ENCODE data around the gene KLF11.

The KLF11 gene

GRCh38 chr2:9997936-9998335 lies 45.4 kb upstream of the KLF11 start:
- Histone ChIP-seq H3K4ac (ENCODE audit: low read depth, low read length) (no peak overlapping the region), H3K27ac (ENCODE audit: low read depth, low read length) (no peak overlapping the region), H2BK120ac (ENCODE audit: insufficient read depth, low read length, poor library complexity) (no peak overlapping the region), H3K9me3 (ENCODE audit: insufficient read depth, low read depth, low read length) (no peaks in the 10 kb centered on the region), H4K91ac (ENCODE audit: low read depth, low read length) (no peak overlapping the region), H4K12ac (ENCODE audit: low read depth, low read length) (no peak overlapping the region), H3K23ac (ENCODE audit: low read length) (no peak overlapping the region), H3K14ac (ENCODE audit: low read length) (no peak overlapping the region), H3K79me2 (ENCODE audit: control insufficient read depth, insufficient read depth, low read length, poor library complexity) (no peaks in the 10 kb centered on the region), H3K4me3 (ENCODE audit: low read depth, low read length) (no peak overlapping the region), H3K9ac (ENCODE audit: low read length) (no peak overlapping the region), H2BK12ac (ENCODE audit: low read length) (no peak overlapping the region), H3K4me1 (ENCODE audit: control insufficient read depth in 1 of 2, insufficient read depth in 2 of 2, low read length in 2 of 2) (no peaks in the 10 kb centered on the region), H3K27me3 (ENCODE audit: insufficient read depth, low read length) (no peaks in the 10 kb centered on the region), H3K4me2 (ENCODE audit: low read length) (no peak overlapping the region), H2BK5ac (ENCODE audit: low read depth, low read length, poor library complexity) (no peak overlapping the region), H3K36me3 (ENCODE audit: control insufficient read depth in 1 of 2, insufficient read depth in 2 of 2, low read length in 2 of 2) (peaks cover 43 to 53% of the 10 kb centered on the region in 2 experiments), H3K18ac (ENCODE audit: low read length) (no peak overlapping the region), H2AFZ (ENCODE audit: insufficient read depth, low read length, poor library complexity) (no peak overlapping the region), H4K8ac (ENCODE audit: low read depth, low read length) (no peak overlapping the region), H2AK5ac (ENCODE audit: low read length) (no peak overlapping the region), H3K79me1 (ENCODE audit: low read length) (no peaks in the 10 kb centered on the region)
- WGBS (ENCODE audit: extremely low coverage, insufficient coverage, insufficient read length): no CpG with 5 or more reads among the region's 7 CpGs
- DNase-seq: no peak

DNA sequence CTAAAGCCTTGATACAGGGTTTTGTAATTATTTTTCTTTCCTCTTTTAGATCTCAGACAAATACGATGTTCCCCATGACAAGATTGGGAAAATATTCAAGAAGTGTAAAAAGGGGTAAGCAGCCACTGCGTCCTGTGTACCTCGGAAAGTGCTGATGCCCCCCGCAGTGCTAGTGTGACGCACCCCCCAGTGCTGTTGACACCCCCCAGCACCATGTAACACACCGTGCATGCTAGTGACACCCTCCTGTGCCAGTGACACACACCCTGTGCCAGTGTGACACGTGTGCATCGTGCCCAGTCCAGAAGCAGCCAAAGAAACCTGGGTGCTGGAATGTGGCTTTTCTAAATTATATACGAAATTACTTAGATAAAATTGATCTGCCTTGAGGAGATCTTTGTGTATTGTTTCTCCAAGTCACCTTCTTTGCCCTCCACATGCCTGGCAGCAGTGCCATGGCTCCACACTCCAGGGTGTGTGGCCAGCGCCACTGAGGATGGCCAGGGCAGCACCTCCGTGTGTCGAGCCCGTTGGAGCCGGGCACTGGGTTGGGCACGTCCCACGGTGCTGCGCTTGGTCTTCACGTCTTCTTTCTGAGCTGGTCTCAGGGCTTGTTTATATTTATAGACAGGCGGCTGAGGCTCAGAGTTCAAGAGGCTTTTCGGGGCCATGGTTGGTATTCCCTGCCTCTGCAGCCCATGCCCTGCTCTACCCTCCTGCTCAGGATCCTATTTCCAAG lies 44.3 kb upstream of the KLF11 start:
- H3K9ac ChIP-seq (ENCODE audit: low read length): no peak overlapping the region
- no peak for DNase-seq
- no peak overlapping the region for H3K18ac ChIP-seq (ENCODE audit: low read length)
- no peak overlapping the region for H3K4ac ChIP-seq (ENCODE audit: low read depth, low read length)
- no peaks in the 10 kb centered on the region for H3K4me1 ChIP-seq (ENCODE audit: control insufficient read depth in 1 of 2, insufficient read depth in 2 of 2, low read length in 2 of 2)
- no peak overlapping the region for H3K4me3 ChIP-seq (ENCODE audit: low read depth, low read length)
- H3K27me3 ChIP-seq (ENCODE audit: insufficient read depth, low read length): no peaks in the 10 kb centered on the region
- H2BK120ac ChIP-seq (ENCODE audit: insufficient read depth, low read length, poor library complexity): no peak overlapping the region
- no peaks in the 10 kb centered on the region for H3K79me2 ChIP-seq (ENCODE audit: control insufficient read depth, insufficient read depth, low read length, poor library complexity)
- H4K12ac ChIP-seq (ENCODE audit: low read depth, low read length): no peak overlapping the region
- H3K9me3 ChIP-seq (ENCODE audit: insufficient read depth, low read depth, low read length): no peaks in the 10 kb centered on the region
- H2AFZ ChIP-seq (ENCODE audit: insufficient read depth, low read length, poor library complexity): no peak overlapping the region
- no peak overlapping the region for H2AK5ac ChIP-seq (ENCODE audit: low read length)
- WGBS (ENCODE audit: extremely low coverage, insufficient coverage, insufficient read length): no CpG with 5 or more reads among the region's 20 CpGs
- H3K27ac ChIP-seq (ENCODE audit: low read depth, low read length): no peak overlapping the region
- H4K91ac ChIP-seq (ENCODE audit: low read depth, low read length): no peak overlapping the region
- no peak overlapping the region for H3K23ac ChIP-seq (ENCODE audit: low read length)
- H3K4me2 ChIP-seq (ENCODE audit: low read length): no peak overlapping the region
- no peak overlapping the region for H4K8ac ChIP-seq (ENCODE audit: low read depth, low read length)
- H2BK5ac ChIP-seq (ENCODE audit: low read depth, low read length, poor library complexity): no peak overlapping the region
- no peaks in the 10 kb centered on the region for H3K79me1 ChIP-seq (ENCODE audit: low read length)
- H3K14ac ChIP-seq (ENCODE audit: low read length): no peak overlapping the region
- no peak overlapping the region for H2BK12ac ChIP-seq (ENCODE audit: low read length)
- peaks cover 45 to 59% of the 10 kb centered on the region in 2 experiments for H3K36me3 ChIP-seq (ENCODE audit: control insufficient read depth in 1 of 2, insufficient read depth in 2 of 2, low read length in 2 of 2)

DNA sequence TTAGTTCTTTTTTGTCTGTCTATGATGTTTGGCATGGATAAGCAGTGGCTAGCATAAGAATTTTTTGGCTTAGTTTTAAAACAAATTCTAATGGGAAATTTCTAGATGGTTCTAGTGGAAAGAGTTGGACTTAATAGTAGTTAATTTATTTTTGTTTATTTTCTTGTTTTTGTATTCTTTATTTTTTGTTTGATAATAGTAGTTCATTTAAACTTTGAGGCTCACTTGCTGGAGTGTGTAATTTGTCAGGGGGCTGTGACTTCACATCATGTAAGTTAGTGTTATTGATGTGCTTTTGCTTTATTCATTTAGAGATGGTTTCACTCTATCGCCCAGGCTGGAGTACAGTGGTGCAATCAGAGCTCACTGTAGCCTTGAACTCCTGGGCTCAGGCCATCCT lies 43.7 kb upstream of the KLF11 start:
- no CpG with 5 or more reads among the region's 1 CpG for WGBS (ENCODE audit: extremely low coverage, insufficient coverage, insufficient read length)
- H2BK12ac ChIP-seq (ENCODE audit: low read length): no peak overlapping the region
- H2AK5ac ChIP-seq (ENCODE audit: low read length): no peak overlapping the region
- no peak overlapping the region for H4K91ac ChIP-seq (ENCODE audit: low read depth, low read length)
- H3K4me2 ChIP-seq (ENCODE audit: low read length): no peak overlapping the region
- no peak overlapping the region for H4K8ac ChIP-seq (ENCODE audit: low read depth, low read length)
- H2BK5ac ChIP-seq (ENCODE audit: low read depth, low read length, poor library complexity): no peak overlapping the region
- no peaks in the 10 kb centered on the region for H3K27me3 ChIP-seq (ENCODE audit: insufficient read depth, low read length)
- H2BK120ac ChIP-seq (ENCODE audit: insufficient read depth, low read length, poor library complexity): no peak overlapping the region
- no peak overlapping the region for H3K9ac ChIP-seq (ENCODE audit: low read length)
- H3K9me3 ChIP-seq (ENCODE audit: insufficient read depth, low read depth, low read length): no peaks in the 10 kb centered on the region
- no peaks in the 10 kb centered on the region for H3K79me1 ChIP-seq (ENCODE audit: low read length)
- no peak for DNase-seq
- H3K4me3 ChIP-seq (ENCODE audit: low read depth, low read length): no peak overlapping the region
- no peaks in the 10 kb centered on the region for H3K79me2 ChIP-seq (ENCODE audit: control insufficient read depth, insufficient read depth, low read length, poor library complexity)
- H3K36me3 ChIP-seq (ENCODE audit: control insufficient read depth in 1 of 2, insufficient read depth in 2 of 2, low read length in 2 of 2): peaks cover 41 to 55% of the 10 kb centered on the region in 2 experiments
- no peak overlapping the region for H3K18ac ChIP-seq (ENCODE audit: low read length)
- H3K23ac ChIP-seq (ENCODE audit: low read length): no peak overlapping the region
- no peak overlapping the region for H4K12ac ChIP-seq (ENCODE audit: low read depth, low read length)
- H3K27ac ChIP-seq (ENCODE audit: low read depth, low read length): no peak overlapping the region
- no peaks in the 10 kb centered on the region for H3K4me1 ChIP-seq (ENCODE audit: control insufficient read depth in 1 of 2, insufficient read depth in 2 of 2, low read length in 2 of 2)
- H2AFZ ChIP-seq (ENCODE audit: insufficient read depth, low read length, poor library complexity): no peak overlapping the region
- no peak overlapping the region for H3K14ac ChIP-seq (ENCODE audit: low read length)
- no peak overlapping the region for H3K4ac ChIP-seq (ENCODE audit: low read depth, low read length)

GRCh38 chr2:10000541-10000940 lies 42.8 kb upstream of the KLF11 start:
- Histone ChIP-seq H3K14ac (ENCODE audit: low read length) (no peak overlapping the region), H3K36me3 (ENCODE audit: control insufficient read depth in 1 of 2, insufficient read depth in 2 of 2, low read length in 2 of 2) (peaks cover 37 to 51% of the 10 kb centered on the region in 2 experiments), H3K79me2 (ENCODE audit: control insufficient read depth, insufficient read depth, low read length, poor library complexity) (no peaks in the 10 kb centered on the region), H3K27ac (ENCODE audit: low read depth, low read length) (no peak overlapping the region), H2BK120ac (ENCODE audit: insufficient read depth, low read length, poor library complexity) (no peak overlapping the region), H3K4me1 (ENCODE audit: control insufficient read depth in 1 of 2, insufficient read depth in 2 of 2, low read length in 2 of 2) (no peaks in the 10 kb centered on the region), H3K9ac (ENCODE audit: low read length) (no peak overlapping the region), H3K4me3 (ENCODE audit: low read depth, low read length) (no peak overlapping the region), H3K27me3 (ENCODE audit: insufficient read depth, low read length) (no peaks in the 10 kb centered on the region), H4K91ac (ENCODE audit: low read depth, low read length) (no peak overlapping the region), H2BK12ac (ENCODE audit: low read length) (no peak overlapping the region), H2AK5ac (ENCODE audit: low read length) (no peak overlapping the region), H3K9me3 (ENCODE audit: insufficient read depth, low read depth, low read length) (no peaks in the 10 kb centered on the region), H4K8ac (ENCODE audit: low read depth, low read length) (no peak overlapping the region), H2BK5ac (ENCODE audit: low read depth, low read length, poor library complexity) (no peak overlapping the region), H3K4ac (ENCODE audit: low read depth, low read length) (no peak overlapping the region), H3K23ac (ENCODE audit: low read length) (no peak overlapping the region), H4K12ac (ENCODE audit: low read depth, low read length) (no peak overlapping the region), H3K4me2 (ENCODE audit: low read length) (no peak overlapping the region), H3K79me1 (ENCODE audit: low read length) (no peaks in the 10 kb centered on the region), H3K18ac (ENCODE audit: low read length) (no peak overlapping the region), H2AFZ (ENCODE audit: insufficient read depth, low read length, poor library complexity) (no peak overlapping the region)
- no CpG with 5 or more reads among the region's 8 CpGs for WGBS (ENCODE audit: extremely low coverage, insufficient coverage, insufficient read length)
- DNase-seq: no peak
